Measurements from ENCODE around the gene MANSC4. TPM values are rescaled to one million over a fixed set of nuclear protein-coding genes. Genes with fewer than 3 reads are reported as not detected.
"Not testable (repeated sequence)": the region's sequence is repeated elsewhere in the genome, so short reads cannot be mapped to it uniquely, and the experiment has no call there.

The MANSC4 gene
- total and polyA plus RNA-seq, 9 of the 15 experiments (the other 6 are each of a cell fraction or from before 2014, with no cell fraction given), result not detected

- BruUV-seq (replicated peaks); H3K9me3 ChIP-seq (replicated peaks; ENCODE audit: control insufficient read depth, insufficient read depth, low read depth, low read length); H3K9me1 ChIP-seq (ENCODE audit: control insufficient read depth, insufficient read depth, low read length); in situ Hi-C loops (cut with MboI); H3K27ac ChIP-seq (ENCODE audit: extremely low read depth, low read depth, low read length); H4K20me1 ChIP-seq (replicated peaks; ENCODE audit: control insufficient read depth, insufficient read depth, low read length); H3K79me2 ChIP-seq (ENCODE audit: control insufficient read depth, insufficient read depth, low read length); ATAC-seq; FAIRE-seq; H3K4me2 ChIP-seq (ENCODE audit: insufficient read depth, low read length); H3K4me3 ChIP-seq; H3K27me3 ChIP-seq (ENCODE audit: control insufficient read depth in 2 of 2, insufficient read depth in 2 of 2, low read length in 2 of 2); H3K4me1 ChIP-seq (replicated peaks in 1 of 2; ENCODE audit: control insufficient read depth in 2 of 2, insufficient read depth in 2 of 2, low read length in 2 of 2); DNase-seq (ENCODE audit: extremely low read depth in 1 of 4, low spot score in 3 of 4); H2AFZ ChIP-seq (ENCODE audit: low read depth, low read length); H3K9ac ChIP-seq (ENCODE audit: insufficient read depth in 1 of 2, low read depth in 2 of 2, low read length in 2 of 2): not testable (repeated sequence)
- WGBS (ENCODE audit: insufficient coverage, low coverage, missing lambda C conversion rate), result 93% methylated on average over 8 of the region's 9 CpGs
- POLR2A ChIA-PET, result interaction anchor here (1.0 to 1.5 kb wide), 2 partner anchors 45 to 206 kb away, joined by 3 to 4 read pairs; partner anchors contain the start of genes KLHL42 and MANSC4
- peaks cover 82% of the 10 kb centered on the region for H3K36me3 ChIP-seq (ENCODE audit: control insufficient read depth, insufficient read depth, low read length)
- intact Hi-C loops (cut with micrococcal nuclease), result loop anchor here (10.0 kb wide), 2 partner anchors 440 to 1140 kb away; no protein-coding TSS in a partner anchor
- CTCF ChIA-PET (ENCODE audit: low intra/inter-chr PET ratio), result interaction anchor here (1.1 to 2.3 kb wide), 3 partner anchors 87 to 1138 kb away, joined by 3 to 20 read pairs (median 12); no protein-coding TSS in a partner anchor
These were observed 45.7 kb downstream of the MANSC4 start for GRCh38 chr12:27734321-27734720.

DNA sequence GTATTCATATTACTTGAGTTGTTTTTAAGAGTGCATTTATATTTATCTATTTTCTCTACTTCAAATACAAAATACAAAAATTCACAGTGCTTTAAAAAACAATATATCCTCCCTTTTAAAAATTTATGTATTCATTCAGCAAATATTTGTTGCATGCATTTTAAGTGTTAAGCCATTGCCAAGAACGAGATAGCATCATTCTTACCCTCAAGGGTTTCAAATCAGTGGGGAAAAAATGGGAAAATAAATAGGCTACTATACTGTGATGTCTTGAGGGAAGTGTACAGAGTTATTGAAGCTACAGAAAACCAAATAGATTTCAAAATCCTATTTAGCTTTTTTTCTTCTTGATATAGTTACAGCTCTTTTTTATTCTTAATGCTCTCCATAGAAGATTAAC lies 46.2 kb downstream of the MANSC4 start:
- no TSS peak for BruUV-seq (replicated peaks)
- no peak for ATAC-seq
- Histone ChIP-seq H4K20me1 (replicated peaks; ENCODE audit: control insufficient read depth, insufficient read depth, low read length) (no peaks in the 10 kb centered on the region), H3K79me2 (ENCODE audit: control insufficient read depth, insufficient read depth, low read length) (peaks cover 8% of the 10 kb centered on the region; the same call in 2 of the 3 replicates), H3K4me3 (no peak overlapping the region), H3K4me2 (ENCODE audit: insufficient read depth, low read length) (no peak overlapping the region), H3K9me1 (ENCODE audit: control insufficient read depth, insufficient read depth, low read length) (no peaks in the 10 kb centered on the region), H3K36me3 (ENCODE audit: control insufficient read depth, insufficient read depth, low read length) (peaks cover 82% of the 10 kb centered on the region), H3K27me3 (ENCODE audit: control insufficient read depth in 2 of 2, insufficient read depth in 2 of 2, low read length in 2 of 2) (no peaks in the 10 kb centered on the region), H3K27ac (ENCODE audit: extremely low read depth, low read depth, low read length) (no peak overlapping the region), H2AFZ (ENCODE audit: low read depth, low read length) (no peak overlapping the region), H3K9ac (ENCODE audit: insufficient read depth in 1 of 2, low read depth in 2 of 2, low read length in 2 of 2) (no peak overlapping the region), H3K9me3 (replicated peaks; ENCODE audit: control insufficient read depth, insufficient read depth, low read depth, low read length) (no peaks in the 10 kb centered on the region), H3K4me1 (replicated peaks in 1 of 2; ENCODE audit: control insufficient read depth in 2 of 2, insufficient read depth in 2 of 2, low read length in 2 of 2) (no peaks in the 10 kb centered on the region)
- DNase-seq (ENCODE audit: extremely low read depth in 1 of 4, low spot score in 3 of 4), result no peak
- 100% methylated on average over 1 of the region's 1 CpG for WGBS (ENCODE audit: insufficient coverage, low coverage, missing lambda C conversion rate)
- in situ Hi-C loops (cut with MboI) (no loop called here), intact Hi-C loops (cut with micrococcal nuclease) (loop anchor here (1.0 to 10.0 kb wide), 4 partner anchors 87 to 1141 kb away; no protein-coding TSS in a partner anchor)
- FAIRE-seq, result no peak
- ChIA-PET POLR2A (interaction anchor here (1.5 kb wide), 1 partner anchor 46 kb away, joined by 4 read pairs; the partner anchor contains the start of genes KLHL42 and MANSC4), CTCF (ENCODE audit: low intra/inter-chr PET ratio) (interaction anchor here (1.1 to 2.3 kb wide), 5 partner anchors 87 to 1139 kb away, joined by 3 to 20 read pairs (median 4); no protein-coding TSS in a partner anchor)
- TF ChIP-seq BRCA1 (IDR thresholded peaks at IDR 0.05) (no peak), BRCA1 (CRISPR knock-in tag; IDR thresholded peaks at IDR 0.05) (no peak), MCM5 (IDR thresholded peaks at IDR 0.05; ENCODE audit: low read depth) (no peak), ZNF609 (CRISPR knock-in tag; IDR thresholded peaks at IDR 0.05; ENCODE audit: borderline replicate concordance) (no peak), SMAD4 (CRISPR knock-in tag; conservative IDR thresholded peaks at IDR 0.05) (no peak), NCOR1 (IDR thresholded peaks at IDR 0.05) (no peak)

Measured in K562 (cell line).